Measurements from ENCODE around the gene TNIP1.
A peak's percentile ranks its signal among the peaks of the same experiment; 100 is the strongest.

DNA sequence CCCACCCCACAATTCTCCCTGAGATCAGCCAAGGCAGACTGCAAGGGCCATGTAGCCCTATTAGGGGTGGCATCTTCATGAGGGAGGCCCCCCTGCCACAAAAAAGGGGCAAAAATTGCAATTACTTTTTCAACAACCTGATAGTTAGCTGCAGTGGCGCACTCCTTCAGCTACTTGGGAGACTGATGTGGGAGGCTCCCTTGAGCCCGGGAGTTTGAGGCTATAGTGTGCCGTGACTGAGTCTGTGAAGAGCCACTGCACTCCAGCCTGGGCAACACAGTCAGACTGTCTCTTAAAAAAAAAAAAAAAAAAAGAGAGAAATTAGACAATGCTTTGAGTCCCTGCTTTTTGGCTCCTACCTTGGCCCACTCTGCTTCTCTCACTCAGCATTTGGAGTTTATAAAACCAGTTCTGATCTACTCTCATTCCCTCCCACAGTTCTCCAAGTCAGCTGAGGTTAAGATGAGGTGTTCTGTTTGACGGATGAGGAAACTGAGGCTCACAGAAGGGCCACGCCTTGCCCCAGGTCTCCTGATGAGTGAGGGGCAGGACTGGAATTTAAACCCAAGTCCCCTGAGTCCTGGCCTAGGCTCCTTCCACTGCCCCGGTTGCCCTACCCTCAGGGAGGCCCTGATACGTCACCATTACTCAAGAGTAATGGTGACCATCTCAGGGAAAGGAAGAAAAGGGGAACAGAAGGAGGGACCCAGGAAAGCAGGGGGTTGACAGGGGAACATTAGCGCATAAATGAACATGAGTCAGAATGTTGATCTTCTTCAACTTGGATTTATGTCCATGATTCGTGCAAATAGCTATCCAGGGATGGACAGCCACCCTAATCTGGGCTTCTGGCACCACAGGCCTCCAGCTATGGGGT is 51.4 kb downstream of the TNIP1 start:
- TF ChIP-seq, protein P1, sequence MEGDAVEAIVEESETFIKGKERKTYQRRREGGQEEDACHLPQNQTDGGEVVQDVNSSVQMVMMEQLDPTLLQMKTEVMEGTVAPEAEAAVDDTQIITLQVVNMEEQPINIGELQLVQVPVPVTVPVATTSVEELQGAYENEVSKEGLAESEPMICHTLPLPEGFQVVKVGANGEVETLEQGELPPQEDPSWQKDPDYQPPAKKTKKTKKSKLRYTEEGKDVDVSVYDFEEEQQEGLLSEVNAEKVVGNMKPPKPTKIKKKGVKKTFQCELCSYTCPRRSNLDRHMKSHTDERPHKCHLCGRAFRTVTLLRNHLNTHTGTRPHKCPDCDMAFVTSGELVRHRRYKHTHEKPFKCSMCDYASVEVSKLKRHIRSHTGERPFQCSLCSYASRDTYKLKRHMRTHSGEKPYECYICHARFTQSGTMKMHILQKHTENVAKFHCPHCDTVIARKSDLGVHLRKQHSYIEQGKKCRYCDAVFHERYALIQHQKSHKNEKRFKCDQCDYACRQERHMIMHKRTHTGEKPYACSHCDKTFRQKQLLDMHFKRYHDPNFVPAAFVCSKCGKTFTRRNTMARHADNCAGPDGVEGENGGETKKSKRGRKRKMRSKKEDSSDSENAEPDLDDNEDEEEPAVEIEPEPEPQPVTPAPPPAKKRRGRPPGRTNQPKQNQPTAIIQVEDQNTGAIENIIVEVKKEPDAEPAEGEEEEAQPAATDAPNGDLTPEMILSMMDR (IDR thresholded peaks at IDR 0.05), result no peak
- TF ChIP-seq POLR2A (IDR thresholded peaks at IDR 0.05; ENCODE audit: low read depth) (no peak), POLR2AphosphoS5 (IDR thresholded peaks at IDR 0.05) (peak in 1 of 2 donors; percentile 74)

All from esophagus muscularis mucosa (tissue), 3 donors.